Right kidney (tissue), 1 donor: Measurements from ENCODE around the gene TPST2.

Source experiments
- DNase-seq: peaks from one replicate; pipeline ENCODE4 v3.0.0-alpha.2; 2016

The TPST2 gene

DNA sequence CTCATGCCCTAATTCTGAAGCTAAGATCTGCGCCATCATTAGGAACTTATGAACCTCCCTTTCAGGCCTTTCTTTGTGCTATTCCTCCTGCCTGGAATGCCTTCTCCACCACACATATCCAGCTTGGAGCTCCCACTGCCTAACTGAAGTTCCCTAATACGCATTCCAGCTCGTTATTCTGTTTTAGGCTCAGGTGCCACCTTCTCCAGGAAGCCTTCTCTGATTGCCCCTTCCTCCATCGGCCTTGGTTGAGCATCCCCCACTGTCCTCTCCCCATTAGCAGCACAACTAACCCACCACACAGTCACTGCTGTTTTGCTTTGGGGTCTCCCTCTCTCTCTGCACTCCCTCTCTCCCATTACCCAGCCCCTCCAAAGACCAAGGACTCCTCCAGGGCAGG is 22.7 kb upstream of the TPST2 start:
- DNase-seq = no peak

DNA sequence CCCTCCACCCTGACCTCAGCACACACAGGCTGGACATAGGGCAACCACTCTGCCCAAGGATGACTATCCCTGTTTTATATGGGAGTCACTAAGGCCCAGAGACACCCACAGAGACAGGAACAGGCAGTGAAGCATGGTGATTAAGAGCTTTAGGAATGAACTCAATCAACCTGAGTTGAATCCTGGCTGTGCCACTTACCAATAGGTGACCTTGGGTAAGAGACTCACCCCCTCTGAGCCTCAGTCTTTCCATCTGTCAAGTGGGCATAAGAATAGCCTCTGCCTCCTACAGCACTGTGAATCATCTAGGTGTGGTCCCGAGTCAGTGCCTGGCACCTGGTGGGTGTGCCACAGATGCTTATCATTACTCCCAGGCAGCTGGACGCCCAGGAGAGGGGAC is 21.1 kb upstream of the TPST2 start:
- no peak for DNase-seq

DNA sequence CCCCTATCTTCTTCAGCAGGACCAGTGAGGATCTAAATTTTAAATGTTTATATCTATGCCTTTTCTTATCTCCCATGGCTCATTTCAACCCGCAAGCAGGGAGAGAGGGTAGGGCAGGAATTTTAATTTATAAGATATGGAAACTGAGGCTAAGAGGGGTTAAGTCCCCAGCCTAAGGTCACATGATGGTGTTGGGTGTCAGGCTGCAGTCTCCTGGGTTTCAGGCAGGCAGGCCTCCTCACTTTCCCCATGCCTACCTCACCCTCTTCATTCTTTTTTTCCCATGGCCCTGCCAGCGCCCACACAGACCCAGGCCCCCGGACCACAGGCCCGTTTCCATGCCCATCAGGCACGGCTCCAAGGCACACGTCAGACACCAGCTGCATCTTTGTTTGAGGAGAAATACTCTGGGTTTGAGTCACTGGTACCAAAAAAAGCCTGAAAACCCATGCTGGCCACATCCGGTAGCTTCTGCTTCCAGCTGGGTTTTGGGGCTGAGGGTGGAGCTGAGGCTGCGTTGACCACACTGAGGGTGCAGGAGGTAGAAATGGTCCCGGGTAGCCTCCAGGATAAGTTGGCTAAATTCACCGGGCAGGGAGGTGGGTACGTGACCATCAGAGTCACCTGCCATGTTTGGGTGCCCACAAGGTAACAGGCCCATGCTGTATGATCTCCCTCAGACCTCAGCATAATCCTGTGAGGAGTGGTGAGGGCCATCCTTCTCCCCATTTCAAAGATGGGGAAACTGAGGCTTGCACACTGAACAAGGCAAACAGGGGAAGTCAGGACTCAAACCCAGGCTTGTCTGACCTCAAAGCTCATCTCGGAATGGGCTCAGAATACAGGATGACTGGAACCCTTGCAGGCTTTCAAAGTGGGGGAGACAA is 20.4 kb upstream of the TPST2 start:
- DNase-seq = no peak

DNA sequence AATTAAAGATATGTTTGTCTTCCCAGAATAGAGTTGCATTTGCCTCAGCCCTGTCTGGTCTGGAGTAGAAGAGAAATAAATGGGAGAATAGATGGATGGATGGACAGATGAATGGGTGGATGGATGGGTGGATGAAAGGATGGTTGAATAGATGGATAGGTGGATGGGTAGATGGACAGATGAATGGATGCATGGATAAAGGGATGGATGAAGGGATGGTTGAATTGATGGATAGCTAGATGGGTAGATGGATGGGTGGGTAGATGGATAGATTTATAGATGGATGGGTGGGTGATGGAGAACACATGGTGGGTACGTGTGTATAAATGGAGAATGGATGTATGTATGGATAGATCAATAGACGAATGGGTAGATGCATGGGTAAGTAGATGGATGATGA is 19.4 kb upstream of the TPST2 start:
- no peak for DNase-seq

DNA sequence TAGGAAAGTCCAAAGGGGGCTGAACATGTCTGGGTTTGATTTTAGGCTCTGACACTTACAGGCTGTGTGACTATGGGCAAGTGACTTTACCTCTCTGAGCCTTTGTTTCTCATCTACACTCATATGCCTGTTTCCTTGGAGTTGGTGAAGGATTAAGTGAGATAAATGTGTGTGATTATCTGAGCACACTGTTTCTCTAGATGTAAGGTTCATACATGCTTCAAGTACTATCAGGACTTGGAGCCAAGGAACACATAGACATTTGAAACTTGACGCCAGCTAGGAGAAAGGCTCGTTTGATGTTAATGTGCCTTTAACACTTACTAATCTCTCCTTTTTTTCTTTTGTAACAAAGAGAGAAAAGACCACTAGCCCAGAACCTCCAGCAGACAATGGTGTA is 18.2 kb upstream of the TPST2 start:
- DNase-seq = no peak

DNA sequence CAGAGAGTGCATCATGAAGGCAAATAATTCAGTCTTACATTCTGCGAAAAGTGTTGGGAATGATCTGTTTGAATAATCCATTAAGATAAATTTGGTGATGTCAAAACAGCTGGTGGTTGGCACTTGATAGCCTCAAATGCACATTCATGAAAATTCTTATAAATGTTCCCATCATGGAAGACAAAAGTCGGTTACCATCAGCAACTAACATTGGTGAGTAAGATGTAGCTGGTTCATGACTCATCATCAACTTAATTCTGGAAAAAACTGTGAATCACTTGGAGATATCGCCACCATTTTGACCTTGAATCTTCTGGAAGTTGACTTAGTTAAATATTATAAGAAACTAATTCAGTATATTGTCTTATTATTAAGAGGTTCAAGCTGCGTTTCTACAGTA is 16.7 kb upstream of the TPST2 start:
- no peak for DNase-seq

DNA sequence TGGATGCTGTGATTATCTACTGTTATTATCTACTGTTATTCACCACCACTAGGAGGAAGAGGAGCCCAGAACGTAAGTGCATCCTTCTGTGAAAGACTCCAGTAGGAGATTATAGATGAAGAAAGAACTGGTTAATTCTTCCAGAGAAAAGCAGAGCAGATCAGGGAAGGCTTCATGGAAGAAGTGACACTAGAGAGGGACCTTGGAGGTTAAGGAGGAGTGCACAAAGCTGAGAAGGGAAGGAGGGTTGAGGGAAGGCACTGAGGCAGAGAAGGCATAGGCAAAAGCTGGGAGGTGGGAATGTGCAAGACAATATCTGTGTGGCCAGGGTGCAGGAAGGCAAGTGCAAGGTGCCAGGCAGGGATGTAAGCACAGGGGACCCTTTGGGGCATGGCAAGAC is 14.4 kb upstream of the TPST2 start:
- DNase-seq = no peak

DNA sequence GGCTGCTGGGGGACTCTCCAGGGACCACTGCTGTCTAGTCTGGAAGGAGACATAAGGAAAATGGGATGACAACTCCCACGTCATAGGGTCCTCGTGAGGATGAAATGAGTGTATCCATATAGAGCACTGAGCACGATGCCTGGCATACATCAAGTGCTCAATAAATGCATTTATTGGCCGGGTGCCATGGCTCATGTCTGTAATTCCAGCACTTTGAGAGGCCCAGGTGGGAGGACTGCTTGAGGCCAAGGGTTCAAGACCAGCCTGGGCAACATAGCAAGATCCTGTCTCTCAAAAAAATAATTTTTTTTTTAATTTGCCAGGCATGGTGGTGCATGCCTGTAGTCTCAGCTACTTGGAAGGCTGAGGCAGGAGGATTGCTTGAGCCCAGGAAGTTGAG is 12.2 kb upstream of the TPST2 start:
- no peak for DNase-seq

DNA sequence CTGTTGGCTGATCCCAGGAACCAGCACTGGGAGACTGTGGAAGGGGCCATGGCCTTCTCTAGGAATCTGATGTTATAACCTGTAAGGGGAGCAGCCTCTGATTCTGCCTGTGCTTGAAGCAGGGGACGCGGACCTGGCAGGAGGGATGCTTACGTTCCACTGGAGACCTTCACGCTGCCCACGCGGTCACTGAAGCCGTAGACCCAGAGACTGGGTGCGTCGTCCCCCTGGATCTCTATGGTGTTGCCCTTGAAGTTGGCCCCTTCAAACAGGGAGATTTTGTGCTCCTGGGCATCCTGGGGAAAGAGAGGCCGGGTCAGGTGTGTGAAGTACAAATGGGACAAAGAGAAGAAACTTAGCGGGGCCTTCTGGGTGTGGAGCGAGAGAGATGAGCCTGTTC is 11.8 kb upstream of the TPST2 start:
- no peak for DNase-seq

DNA sequence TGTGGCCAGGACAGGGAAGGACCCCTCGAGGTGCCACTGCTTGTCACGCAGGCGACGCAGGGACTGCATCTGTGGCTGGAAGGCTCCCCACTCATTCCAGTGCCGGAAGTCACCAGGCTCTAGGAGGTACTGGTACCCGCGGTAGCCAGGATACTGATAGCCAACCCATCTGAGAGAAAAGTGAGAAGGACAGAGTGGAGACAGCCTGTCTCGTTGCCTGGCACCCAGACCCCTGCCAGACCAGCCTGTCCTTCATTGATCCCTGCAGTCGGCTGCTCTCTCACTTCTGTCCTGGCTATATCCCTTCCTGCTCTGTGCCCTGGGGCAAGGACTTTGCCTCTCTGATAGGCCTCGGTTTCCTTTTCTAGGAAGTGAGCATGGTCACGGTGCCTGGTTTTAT is 9.6 kb upstream of the TPST2 start:
- no peak for DNase-seq

DNA sequence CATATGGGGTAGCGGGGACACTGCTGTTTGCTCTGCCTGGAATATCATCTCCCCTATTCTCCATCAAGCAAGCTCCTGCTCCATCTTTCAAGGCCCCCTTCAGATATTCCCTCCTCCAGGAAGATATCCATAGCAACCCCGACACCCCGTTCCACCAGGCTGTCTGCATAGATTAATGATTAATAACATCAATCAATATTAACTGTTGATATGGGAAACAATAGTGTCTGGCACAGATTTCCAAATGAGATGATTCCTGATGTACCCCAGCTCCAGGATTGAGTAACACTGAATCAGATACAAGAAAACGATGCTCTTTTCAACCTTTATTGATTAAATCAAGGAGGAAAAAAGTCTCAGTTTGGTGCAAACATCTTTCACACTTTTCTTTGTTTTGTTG is 7.5 kb upstream of the TPST2 start:
- no peak for DNase-seq

DNA sequence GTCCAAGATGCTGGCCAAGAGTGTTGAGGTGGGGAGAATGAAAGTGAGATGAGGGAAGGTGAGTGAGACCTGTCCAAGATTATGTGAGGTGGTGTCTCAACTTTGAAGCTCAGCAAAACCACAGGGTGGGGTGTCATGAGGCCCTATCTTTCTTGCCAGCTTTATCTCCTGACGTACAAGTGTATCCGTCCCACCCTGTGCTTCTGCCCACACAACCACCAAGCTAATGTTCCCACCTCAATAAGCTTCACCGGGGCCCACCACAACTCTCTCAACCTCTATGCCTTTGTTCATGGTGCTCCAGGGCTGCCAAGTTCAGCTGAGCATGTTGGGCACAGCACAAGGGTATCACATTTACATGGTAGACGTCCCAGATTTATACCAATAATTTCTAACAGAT is 7.1 kb upstream of the TPST2 start:
- no peak for DNase-seq

DNA sequence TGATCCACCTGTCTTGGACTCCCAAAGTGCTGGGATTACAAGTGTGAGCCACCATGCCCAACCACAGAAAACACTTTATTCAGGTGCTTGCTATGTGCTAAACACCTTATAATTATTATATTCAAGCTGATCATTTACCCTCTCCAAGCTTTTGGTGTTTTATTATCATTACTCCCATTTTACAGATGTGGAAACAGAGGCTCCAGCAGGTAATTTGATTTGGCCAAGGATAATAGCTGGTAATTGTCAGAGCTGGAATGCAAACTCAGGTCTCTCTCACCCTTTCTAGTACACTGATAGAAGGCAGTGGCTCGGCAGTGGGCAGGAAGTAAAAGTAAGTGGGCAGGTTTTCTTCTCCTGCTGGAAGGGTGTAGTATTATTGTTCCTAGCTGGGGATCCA is 3.8 kb upstream of the TPST2 start:
- no peak for DNase-seq

DNA sequence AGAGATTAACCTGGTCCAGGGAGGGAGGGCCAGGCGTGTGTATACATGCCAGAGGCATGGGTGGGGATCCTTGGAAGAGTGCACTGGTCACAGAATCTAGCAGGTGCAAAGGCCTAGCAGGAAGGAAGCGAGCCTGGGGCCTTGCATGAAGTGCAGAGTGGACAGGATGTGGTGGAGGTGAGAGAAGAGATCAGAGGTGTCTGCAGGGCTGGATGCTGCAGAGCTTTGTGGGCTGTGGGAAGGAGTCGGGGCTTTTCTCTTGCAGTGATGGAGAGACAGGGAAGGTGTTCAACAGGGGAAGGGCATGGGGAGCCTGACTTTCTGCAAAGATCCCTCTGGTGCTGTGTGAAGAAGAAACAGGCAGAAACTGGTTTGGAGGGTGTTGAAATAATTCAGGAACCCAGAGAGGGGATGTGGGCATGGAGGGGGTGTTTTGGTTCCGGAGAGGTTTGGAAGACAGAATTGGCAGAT is 2.5 kb upstream of the TPST2 start:
- no peak for DNase-seq

DNA sequence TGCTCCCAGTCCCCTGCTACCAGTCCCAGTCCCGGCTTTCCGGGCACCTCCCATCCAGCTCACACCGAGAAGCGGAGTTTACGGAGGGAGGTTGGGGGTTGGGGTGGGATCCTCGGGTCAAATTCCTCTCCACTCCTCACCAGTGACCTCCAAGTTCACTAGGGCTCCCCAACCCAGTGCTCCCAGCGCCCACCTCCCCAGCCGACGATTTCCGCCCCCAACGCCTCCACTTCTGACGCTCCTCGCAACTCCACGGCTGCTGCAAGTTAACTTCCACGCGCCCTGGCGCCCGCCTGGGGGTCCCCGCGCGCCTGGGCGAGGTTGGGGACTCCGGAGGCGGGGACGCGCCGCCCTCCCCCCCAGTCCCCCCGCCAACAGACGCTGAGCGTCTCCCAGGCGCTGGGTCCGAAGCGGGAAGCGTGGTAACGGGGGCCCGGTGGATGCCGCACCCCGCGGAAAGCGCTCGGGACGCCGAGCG is 526 bp downstream of the TPST2 start:
- peak; percentile 73 for DNase-seq

DNA sequence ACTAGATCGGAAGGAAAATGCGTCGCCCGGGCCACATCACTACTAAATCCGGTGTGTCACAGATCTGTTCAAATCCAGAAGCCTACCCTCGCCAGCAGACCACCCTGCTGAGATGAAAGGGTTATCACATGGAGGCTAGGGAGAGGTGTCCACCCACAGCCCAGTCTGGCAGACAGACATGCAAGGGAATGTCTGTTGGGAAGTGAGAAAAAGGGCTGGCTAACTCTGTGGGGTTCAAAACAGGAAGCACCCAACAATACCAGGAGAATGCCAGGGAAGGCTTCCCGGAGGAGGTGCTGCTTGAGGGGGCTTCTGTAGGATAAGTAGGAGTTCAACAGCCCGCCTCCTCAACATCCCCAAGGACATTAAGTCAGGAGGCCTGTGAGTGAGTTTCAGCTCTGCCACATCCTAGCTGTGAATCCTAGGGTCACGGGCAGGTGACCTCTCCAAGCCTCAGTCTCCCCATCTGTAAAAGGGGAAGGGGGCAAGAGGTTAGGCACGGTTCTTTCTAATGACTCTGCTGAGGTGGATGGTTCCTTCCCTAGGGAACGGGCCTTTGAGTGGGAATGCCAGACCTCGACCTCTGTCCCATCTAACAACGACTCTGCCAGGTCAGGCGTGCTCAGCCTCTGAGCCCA is 1.1 kb downstream of the TPST2 start:
- DNase-seq = no peak

DNA sequence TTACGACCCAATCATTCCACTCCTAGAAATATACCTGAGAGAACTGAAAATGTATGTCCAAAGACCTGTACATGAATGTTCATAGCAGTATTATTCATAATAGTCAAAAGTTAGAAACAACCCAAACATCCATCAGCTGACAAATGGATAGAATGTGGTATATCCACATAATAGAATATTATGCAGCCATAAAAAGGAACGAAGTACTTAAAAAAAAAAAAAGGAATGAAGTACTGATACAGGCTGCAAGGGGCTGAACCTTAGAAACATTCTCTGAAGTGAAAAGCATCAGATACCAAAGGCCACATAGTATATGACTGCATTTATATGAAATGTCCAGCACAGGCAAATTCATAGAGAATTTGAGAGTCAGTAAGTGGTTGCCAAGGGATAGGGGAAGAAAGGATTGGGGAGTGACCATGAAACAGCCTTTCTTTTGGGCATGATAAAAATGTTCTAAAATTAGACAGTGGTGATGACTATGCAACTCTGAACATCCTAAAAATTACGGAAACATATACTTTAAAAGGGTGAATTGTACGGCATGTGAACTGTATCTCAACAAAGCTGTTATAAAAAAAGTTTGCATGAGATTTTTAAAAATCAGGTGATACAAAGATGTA is 1.8 kb downstream of the TPST2 start:
- no peak for DNase-seq

DNA sequence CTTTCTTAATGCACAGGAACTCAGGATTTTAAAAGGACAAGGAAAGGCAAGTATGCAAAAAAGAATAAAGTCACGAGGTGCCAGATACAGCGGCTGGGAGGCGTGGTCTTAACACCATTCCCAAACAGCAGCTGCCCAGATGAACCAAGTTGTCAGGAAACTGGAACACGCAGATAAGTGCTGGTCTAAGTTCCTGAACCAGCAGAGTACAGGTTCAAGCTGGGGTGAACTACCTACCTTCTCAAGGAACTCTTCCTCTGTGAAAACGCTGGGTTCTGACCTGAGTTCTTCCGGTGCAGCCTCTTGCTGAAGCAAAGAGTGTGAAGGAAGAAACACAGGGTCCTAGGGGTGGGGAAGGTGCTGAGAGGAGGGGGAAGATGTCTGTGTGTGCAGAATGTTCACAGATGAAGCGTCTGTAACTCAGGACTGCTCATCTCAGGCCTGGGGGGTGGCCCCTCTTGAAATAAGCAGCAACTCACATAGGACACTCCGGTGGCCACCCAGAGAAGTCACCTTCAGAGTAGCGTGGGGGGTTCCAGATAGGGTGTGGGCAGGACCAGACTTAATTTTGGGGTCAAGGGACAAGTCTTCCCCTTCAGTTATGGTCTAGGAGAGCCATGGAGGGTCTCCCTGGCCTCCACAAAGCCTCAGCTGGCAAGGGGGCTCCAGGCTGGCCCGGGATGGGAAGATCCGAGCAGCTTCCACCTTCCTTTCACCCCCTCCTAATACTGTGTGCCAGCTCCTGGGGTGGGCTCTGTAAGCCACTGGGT is 3.2 kb downstream of the TPST2 start:
- no peak for DNase-seq

DNA sequence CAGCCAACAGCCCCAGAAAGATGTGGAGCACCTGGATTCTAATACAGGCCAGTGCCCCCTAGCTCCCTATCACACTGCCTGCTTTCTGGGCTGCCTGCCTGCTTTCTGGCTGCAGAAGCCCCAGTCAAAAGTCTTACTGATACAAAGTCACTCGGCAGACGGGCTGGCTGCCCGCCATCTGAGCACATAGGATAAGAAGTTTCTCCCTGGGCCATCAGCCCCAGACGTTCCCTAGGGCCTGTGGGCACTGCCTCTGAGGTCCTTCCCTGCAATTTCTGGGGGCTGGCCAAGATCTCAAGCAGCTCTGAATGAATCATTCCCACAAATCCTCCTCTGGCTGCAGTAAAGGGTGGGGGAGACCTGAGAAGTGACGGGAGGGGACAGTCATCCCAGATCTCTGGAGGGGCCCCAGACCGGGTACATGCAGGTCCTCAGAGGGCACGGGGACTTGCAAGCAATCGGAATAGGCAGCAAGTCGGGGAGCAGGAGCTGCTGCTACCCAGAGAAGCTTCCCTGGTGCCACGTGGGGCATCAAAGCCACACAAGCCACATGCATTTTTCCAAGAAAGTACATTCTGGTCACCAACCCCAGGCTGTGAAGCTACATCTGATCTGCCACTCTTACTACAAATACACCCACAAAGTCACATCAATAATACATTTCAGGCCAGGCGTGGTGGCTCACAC is 4.7 kb downstream of the TPST2 start:
- no peak for DNase-seq

DNA sequence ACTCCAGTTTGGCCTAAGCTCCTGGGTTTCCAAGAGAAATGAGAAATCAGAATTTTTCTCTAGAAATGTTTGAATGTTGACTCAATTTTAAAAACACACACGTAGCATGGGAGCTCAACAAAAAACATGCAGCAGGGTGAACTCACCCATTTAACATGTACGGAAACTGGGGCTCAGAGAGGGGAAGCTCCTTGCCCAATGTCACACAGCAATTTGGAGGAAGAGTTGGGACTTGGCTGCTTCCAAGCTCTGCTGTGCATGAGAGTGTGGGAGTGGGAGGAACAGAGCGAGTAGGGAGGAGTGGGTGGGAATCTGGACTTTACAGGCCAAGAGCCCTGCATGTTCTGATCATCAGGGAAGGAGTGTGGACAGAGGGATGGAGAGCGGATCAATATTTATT is 5.9 kb downstream of the TPST2 start:
- DNase-seq = no peak

DNA sequence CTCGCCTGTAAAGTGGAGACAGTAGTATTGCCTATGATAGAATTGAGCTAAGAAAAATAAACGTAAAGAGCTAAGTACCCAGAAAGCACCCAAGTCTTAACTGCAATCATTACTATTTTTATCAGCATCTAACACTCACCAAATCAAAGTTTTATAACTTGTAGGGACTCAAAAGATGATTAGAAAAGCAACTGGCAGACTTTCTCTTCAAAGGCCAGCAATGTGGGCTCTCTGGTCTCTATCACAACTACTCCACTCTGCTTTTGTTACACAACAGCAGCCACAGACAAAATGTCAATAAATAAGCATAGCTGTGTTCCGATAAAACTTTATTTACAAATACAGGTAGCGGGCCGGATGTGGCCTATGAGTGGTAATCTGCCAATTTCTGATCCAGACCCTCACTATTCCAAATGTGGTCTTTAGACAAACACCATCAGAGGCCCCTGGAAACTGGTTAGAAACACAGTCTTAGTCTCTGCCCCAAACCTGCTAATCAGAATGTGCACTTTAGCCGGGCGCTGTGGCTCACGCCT is 8.2 kb downstream of the TPST2 start:
- DNase-seq = no peak

DNA sequence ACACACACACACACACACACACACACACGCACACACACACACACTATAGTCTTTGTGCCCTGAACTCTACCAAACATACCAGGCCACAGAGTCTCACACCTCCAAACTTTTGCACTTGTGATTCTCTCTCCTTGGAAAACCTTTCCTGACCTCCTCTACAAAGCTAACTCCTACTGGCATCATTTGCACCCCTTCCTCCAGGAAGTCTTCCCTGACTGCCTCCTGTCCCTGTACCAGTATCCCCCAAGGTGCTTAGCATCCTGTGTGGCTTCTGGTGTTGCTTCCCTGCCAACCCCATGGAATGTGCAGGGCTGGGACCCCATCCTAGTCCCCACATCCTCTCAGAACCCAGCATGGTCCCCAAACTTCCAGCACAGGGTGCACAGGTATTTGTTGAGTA is 8.9 kb downstream of the TPST2 start:
- DNase-seq = no peak
